Thoracic aorta (tissue), 2 donors: ENCODE measurements around the gene PMIS2. TPM values are rescaled to one million over a fixed set of nuclear protein-coding genes. Genes with fewer than 3 reads are reported as not detected.

Experiments
- ATAC-seq: fragments of 150-250 bp; one replicate; pipeline ENCODE4 v1.8.0; 2017; ENCODE audit warnings: low read depth; ENCODE audit not compliant: insufficient number of reproducible peaks, low FRiP score
- DNase-seq: peaks from one replicate; pipeline ENCODE4 v3.0.0-alpha.2; 2020; ENCODE audit warnings: low spot score
- H3K27ac ChIP-seq, 2 donors: fragments of 200-600 bp; sonication (generic); 1 replicate in 1 of 2; 2 replicates in 1 of 2; pipeline ENCODE4 v1.5.1; 2016; ENCODE audit warnings: mild to moderate bottlenecking in 2 of 2, moderate library complexity in 2 of 2
- H3K27me3 ChIP-seq: fragments of 200-600 bp; sonication (generic); replicated peaks from 2 replicates; pipeline ENCODE4 v1.6.0; 2016; ENCODE audit warnings: mild to moderate bottlenecking; ENCODE audit not compliant: insufficient read depth
- H3K36me3 ChIP-seq: fragments of 200-600 bp; sonication (generic); one replicate; pipeline ENCODE4 v1.5.1; 2016
- H3K4me1 ChIP-seq, 2 donors: fragments of 200-600 bp; sonication (generic); 1 replicate in 1 of 2; 2 replicates in 1 of 2; pipeline versions ENCODE4 v1.5.1 to v1.6.0; 2016; ENCODE audit warnings: low read depth in 2 of 2, mild to moderate bottlenecking in 1 of 2; ENCODE audit not compliant: control insufficient read depth in 1 of 2
- H3K4me3 ChIP-seq: fragments of 200-600 bp; sonication (generic); 2 replicates; pipeline ENCODE4 v1.5.1; 2016; ENCODE audit warnings: mild to moderate bottlenecking
- H3K9me3 ChIP-seq: fragments of 200-600 bp; sonication (generic); 2 replicates; pipeline ENCODE4 v1.5.1; 2016
- total RNA-seq, 2 donors: library from RNA; depleted of rRNA; stranded (reverse); fragments of >200 nt; gene quantifications; one replicate each; pipeline versions ENCODE4 v1.1.0 to v1.2.3, GENCODE V29; 2016
- TF ChIP-seq, protein P1 (sequence below): fragments of 200-600 bp; sonication (generic); IDR thresholded peaks from one replicate; pipeline ENCODE4 v1.5.1; 2019; ENCODE audit warnings: antibody characterized with exemption

PMIS2 gene
- total RNA-seq, 2 donors from 2014 or later: not detected

GRCh38 chr19:35613574-35613973, 27.6 kb downstream of the PMIS2 start:
- no peaks in the 10 kb centered on the region for H3K9me3 ChIP-seq

DNA sequence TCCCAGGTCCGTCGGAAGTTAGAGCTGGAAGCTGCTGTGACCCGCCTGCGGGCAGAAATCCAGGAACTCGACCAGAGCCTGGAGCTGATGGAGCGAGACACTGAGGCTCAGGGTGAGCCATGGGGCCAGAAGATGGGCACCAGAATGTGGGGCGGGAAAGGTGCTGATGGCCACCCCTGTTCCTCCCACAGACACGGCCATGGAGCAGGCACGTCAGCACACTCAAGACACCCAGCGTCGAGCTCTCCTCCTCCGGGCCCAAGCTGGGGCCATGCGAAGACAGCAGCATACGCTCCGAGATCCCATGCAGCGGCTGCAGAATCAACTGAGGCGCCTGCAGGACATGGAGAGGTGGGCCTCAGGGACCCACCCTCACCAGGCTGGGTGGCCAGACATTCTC, 29.1 kb downstream of the PMIS2 start:
- DNase-seq (no peak), ATAC-seq (no peak)
- H3K9me3 ChIP-seq: no peaks in the 10 kb centered on the region
- peaks cover 8 to 13% of the 10 kb centered on the region in 2 donors for H3K4me1 ChIP-seq
- no peaks in the 10 kb centered on the region for H3K36me3 ChIP-seq
- TF ChIP-seq, protein P1, sequence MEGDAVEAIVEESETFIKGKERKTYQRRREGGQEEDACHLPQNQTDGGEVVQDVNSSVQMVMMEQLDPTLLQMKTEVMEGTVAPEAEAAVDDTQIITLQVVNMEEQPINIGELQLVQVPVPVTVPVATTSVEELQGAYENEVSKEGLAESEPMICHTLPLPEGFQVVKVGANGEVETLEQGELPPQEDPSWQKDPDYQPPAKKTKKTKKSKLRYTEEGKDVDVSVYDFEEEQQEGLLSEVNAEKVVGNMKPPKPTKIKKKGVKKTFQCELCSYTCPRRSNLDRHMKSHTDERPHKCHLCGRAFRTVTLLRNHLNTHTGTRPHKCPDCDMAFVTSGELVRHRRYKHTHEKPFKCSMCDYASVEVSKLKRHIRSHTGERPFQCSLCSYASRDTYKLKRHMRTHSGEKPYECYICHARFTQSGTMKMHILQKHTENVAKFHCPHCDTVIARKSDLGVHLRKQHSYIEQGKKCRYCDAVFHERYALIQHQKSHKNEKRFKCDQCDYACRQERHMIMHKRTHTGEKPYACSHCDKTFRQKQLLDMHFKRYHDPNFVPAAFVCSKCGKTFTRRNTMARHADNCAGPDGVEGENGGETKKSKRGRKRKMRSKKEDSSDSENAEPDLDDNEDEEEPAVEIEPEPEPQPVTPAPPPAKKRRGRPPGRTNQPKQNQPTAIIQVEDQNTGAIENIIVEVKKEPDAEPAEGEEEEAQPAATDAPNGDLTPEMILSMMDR: no peak
- no peaks in the 10 kb centered on the region for H3K27me3 ChIP-seq
- no peak overlapping the region for H3K27ac ChIP-seq
- no peak overlapping the region for H3K4me3 ChIP-seq

More at GRCh38 chr19:35613574-35613973, 27.6 kb downstream of the PMIS2 start:
- TF ChIP-seq, protein P1: no peak
- Histone ChIP-seq H3K4me3 (no peak overlapping the region), H3K27me3 (no peaks in the 10 kb centered on the region), H3K36me3 (no peaks in the 10 kb centered on the region), H3K27ac (no peak overlapping the region), H3K4me1 (peaks cover 8 to 13% of the 10 kb centered on the region in 2 donors)
- DNase-seq (no peak), ATAC-seq (no peak)

GRCh38 chr19:35618857-35619256, 32.9 kb downstream of the PMIS2 start:
- no peaks in the 10 kb centered on the region for H3K9me3 ChIP-seq
- no peak for ATAC-seq
- H3K36me3 ChIP-seq: no peaks in the 10 kb centered on the region
- no peak for DNase-seq
- no peaks in the 10 kb centered on the region for H3K27me3 ChIP-seq
- H3K4me3 ChIP-seq: no peak overlapping the region
- H3K4me1 ChIP-seq: no peaks in the 10 kb centered on the region
- H3K27ac ChIP-seq: no peak overlapping the region
- TF ChIP-seq, protein P1: no peak

GRCh38 chr19:35619290-35619923, 33.4 kb downstream of the PMIS2 start:
- H3K27ac ChIP-seq: no peak overlapping the region
- no peak overlapping the region for H3K4me3 ChIP-seq
- H3K9me3 ChIP-seq: no peaks in the 10 kb centered on the region
- no peaks in the 10 kb centered on the region for H3K4me1 ChIP-seq
- no peaks in the 10 kb centered on the region for H3K27me3 ChIP-seq
- DNase-seq (no peak), ATAC-seq (no peak)
- no peaks in the 10 kb centered on the region for H3K36me3 ChIP-seq
- TF ChIP-seq, protein P1: no peak

DNA sequence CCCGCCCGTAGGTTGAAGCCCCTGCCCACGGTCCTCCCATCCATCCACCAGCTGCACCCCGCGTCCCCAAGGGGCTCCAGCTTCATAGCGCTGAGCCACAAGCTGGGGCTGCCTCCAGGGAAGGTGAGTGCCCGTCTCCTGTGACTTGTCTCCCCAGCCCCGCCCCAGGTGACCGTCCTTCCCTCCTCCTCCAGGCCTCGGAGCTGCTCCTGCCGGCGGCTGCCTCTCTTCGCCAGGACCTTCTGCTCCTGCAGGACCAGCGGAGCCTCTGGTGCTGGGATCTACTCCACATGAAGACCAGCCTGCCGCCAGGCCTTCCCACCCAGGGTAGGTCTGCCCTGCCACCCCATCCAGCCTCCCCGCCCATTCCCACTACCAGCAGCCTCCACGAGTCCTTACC, 34.0 kb downstream of the PMIS2 start:
- TF ChIP-seq, protein P1: no peak
- H3K9me3 ChIP-seq: no peaks in the 10 kb centered on the region

More for the DNA sequence above, 34.0 kb downstream of the PMIS2 start:
- Histone ChIP-seq H3K4me1 (no peaks in the 10 kb centered on the region), H3K27ac (no peak overlapping the region), H3K36me3 (no peaks in the 10 kb centered on the region), H3K27me3 (no peaks in the 10 kb centered on the region), H3K4me3 (no peak overlapping the region)
- DNase-seq: no peak
- ATAC-seq: no peak
